GM12878 (cell line): ENCODE results near the gene MEP1B. TPM values are rescaled to one million over a fixed set of nuclear protein-coding genes. Genes with fewer than 3 reads are reported as not detected.

Experiments
- ATAC-seq: fragments of 200-7000 bp; cut with Tn5 transposase; 3 replicates; pipeline ENCODE4 v1.9.1; 2020; ENCODE audit warnings: mild to moderate bottlenecking, moderate library complexity
- BruUV-seq: library from RNA; stranded (reverse); fragments of 400-500 nt; replicated peaks from 2 replicates; lab custom pipeline; 2021; lab: Mats Ljungman, UMichigan
- CTCF ChIA-PET: fragments of 300-600 bp; sonication (Branson Sonifier 250); formaldehyde crosslinking; extraction: SDS; loops from one replicate; lab custom pipeline; 2021; ENCODE audit warnings: inconsistent platforms; lab: Yijun Ruan, JAX
- POLR2A ChIA-PET: fragments of 350-600 bp; formaldehyde crosslinking; extraction: SDS; loops from one replicate; lab custom pipeline; 2021; ENCODE audit warnings: inconsistent platforms; lab: Charles Lee
- RAD21 ChIA-PET: fragments of 300-600 bp; sonication (Branson Sonifier 250); formaldehyde crosslinking; loops from one replicate; lab custom pipeline; 2023; ENCODE audit warnings: antibody characterized with exemption; ENCODE audit not compliant: unreplicated experiment; lab: Charles Lee
- SMC1A ChIA-PET: fragments of 300-600 bp; sonication (Branson Sonifier 250); formaldehyde crosslinking; loops from one replicate; lab custom pipeline; 2023; ENCODE audit not compliant: unreplicated experiment, uncharacterized antibody; lab: Charles Lee
- DNase-seq: peaks from one replicate; pipeline ENCODE4 v3.0.0-alpha.2; 2011; ENCODE audit warnings: low read depth, low spot score
- FAIRE-seq: peaks from 3 replicates; lab custom pipeline; 2011; peaks lifted over from hg19 to GRCh38; lab: Jason Lieb, UNC
- H2AFZ ChIP-seq: 2 replicates; pipeline ENCODE4 v1.6.0; 2011; ENCODE audit warnings: low read depth, low read length, control low read depth; ENCODE audit not compliant: control insufficient read depth
- H3K27ac ChIP-seq: 2 replicates; pipeline ENCODE4 v1.5.1; 2011; ENCODE audit warnings: control low read depth; ENCODE audit not compliant: control insufficient read depth, insufficient read depth
- H3K27me3 ChIP-seq, 2 experiments: replicated peaks in 1 of 2; 2 replicates each; pipeline versions ENCODE4 v1.6.0 to v1.6.1; 2011; ENCODE audit warnings: low read length in 1 of 2; ENCODE audit not compliant: control insufficient read depth in 2 of 2, insufficient read depth in 2 of 2
- H3K36me3 ChIP-seq, 2 experiments: 2 replicates each; pipeline ENCODE4 v1.5.1; 2011; ENCODE audit warnings: low read length in 1 of 2; ENCODE audit not compliant: control insufficient read depth in 2 of 2, insufficient read depth in 2 of 2
- H3K4me1 ChIP-seq: 2 replicates; pipeline ENCODE4 v1.6.1; 2011; ENCODE audit warnings: mild to moderate bottlenecking, low read length, moderate library complexity, mixed read lengths; ENCODE audit not compliant: control insufficient read depth, insufficient read depth
- H3K4me2 ChIP-seq: 2 replicates; pipeline ENCODE4 v1.6.0; 2011; ENCODE audit warnings: control low read depth; ENCODE audit not compliant: control insufficient read depth, insufficient read depth
- H3K4me3 ChIP-seq: fragments of 200-600 bp; sonication (generic); 2 replicates; pipeline ENCODE4 v1.5.1; 2016
- H3K79me2 ChIP-seq: 2 replicates; pipeline ENCODE4 v1.6.0; 2011; ENCODE audit warnings: low read length; ENCODE audit not compliant: control insufficient read depth, insufficient read depth
- H3K9ac ChIP-seq: 2 replicates; pipeline ENCODE4 v1.8.0; 2011; ENCODE audit warnings: low read length, control low read depth, mixed read lengths; ENCODE audit not compliant: control insufficient read depth, insufficient read depth
- H3K9me3 ChIP-seq: replicated peaks from 3 replicates; pipeline ENCODE4 v1.5.1; 2011; ENCODE audit warnings: mild to moderate bottlenecking, low read length; ENCODE audit not compliant: control insufficient read depth, insufficient read depth
- H4K20me1 ChIP-seq: 2 replicates; pipeline ENCODE4 v1.6.0; 2011; ENCODE audit not compliant: control insufficient read depth, insufficient read depth
- BCL11A ChIP-seq: IDR thresholded peaks from 2 replicates; pipeline ENCODE4 v1.6.1; 2011; ENCODE audit warnings: low read depth, low read length
- BMI1 ChIP-seq: fragments of 450-650 bp; IDR thresholded peaks from 2 replicates; pipeline ENCODE4 v1.6.1; 2016; ENCODE audit warnings: mild to moderate bottlenecking, moderate library complexity, borderline replicate concordance
- FOS ChIP-seq: IDR thresholded peaks from 3 replicates; pipeline ENCODE4 v1.6.1; 2011; ENCODE audit warnings: borderline replicate concordance; ENCODE audit not compliant: insufficient read length; ENCODE audit errors: extremely low read depth
- GABPA ChIP-seq: IDR thresholded peaks from 2 replicates; pipeline ENCODE4 v1.6.1; 2014; ENCODE audit warnings: antibody characterized with exemption, low read depth, mild to moderate bottlenecking, inconsistent platforms
- GATAD2B ChIP-seq: fragments of 450-650 bp; conservative IDR thresholded peaks from 2 replicates; pipeline ENCODE4 v1.6.1; 2017; ENCODE audit warnings: low read depth, mild to moderate bottlenecking, moderate library complexity
- IKZF1 ChIP-seq: fragments of 450-650 bp; conservative IDR thresholded peaks from 2 replicates; pipeline ENCODE4 v1.6.1; 2017; ENCODE audit warnings: antibody characterized with exemption, mild to moderate bottlenecking
- POLR2A ChIP-seq: IDR thresholded peaks from 2 replicates; pipeline ENCODE4 v1.6.1; 2011; ENCODE audit warnings: low read depth, mild to moderate bottlenecking, low read length
- RB1 ChIP-seq: fragments of 450-650 bp; formaldehyde crosslinking; IDR thresholded peaks from 2 replicates; pipeline ENCODE4 v1.6.1; 2017; ENCODE audit warnings: mild to moderate bottlenecking, borderline replicate concordance
- RELA ChIP-seq: fragments of 450-650 bp; IDR thresholded peaks from 2 replicates; pipeline ENCODE4 v1.8.0; 2014; ENCODE audit warnings: borderline replicate concordance; ENCODE audit not compliant: partially characterized antibody
- SPI1 ChIP-seq: IDR thresholded peaks from 2 replicates; pipeline ENCODE4 v1.6.1; 2011; ENCODE audit warnings: low read depth, mild to moderate bottlenecking, low read length, moderate library complexity, borderline replicate concordance; ENCODE audit not compliant: insufficient read depth
- TAF1 ChIP-seq: IDR thresholded peaks from 2 replicates; pipeline ENCODE4 v1.6.1; 2011; ENCODE audit warnings: mild to moderate bottlenecking, low read depth, low read length, borderline replicate concordance
- TCF12 ChIP-seq: IDR thresholded peaks from 2 replicates; pipeline ENCODE4 v1.6.1; 2011; ENCODE audit warnings: low read depth, mild to moderate bottlenecking, low read length
- ZNF217 ChIP-seq: fragments of 450-650 bp; IDR thresholded peaks from 2 replicates; pipeline ENCODE4 v1.6.1; 2017; ENCODE audit warnings: antibody characterized with exemption, mild to moderate bottlenecking
- ZNF24 ChIP-seq: fragments of 450-650 bp; IDR thresholded peaks from 2 replicates; pipeline ENCODE4 v1.6.1; 2017; ENCODE audit warnings: antibody characterized with exemption, mild to moderate bottlenecking
- ZNF274 ChIP-seq: IDR thresholded peaks from one replicate; pipeline ENCODE4 v1.8.0; 2011; ENCODE audit not compliant: insufficient read length, insufficient read depth
- WGBS: methylation state at CpG from one replicate; pipeline ENCODE4 v1.1.6; 2016; ENCODE audit warnings: low lambda C conversion rate; ENCODE audit not compliant: insufficient replicate concordance, insufficient coverage; ENCODE audit errors: missing lambda C conversion rate; 5-methylcytosine and 5-hydroxymethylcytosine counted together
- in situ Hi-C: fragments of 300-500 bp; cut with MboI; formaldehyde crosslinking; loops from 9 replicates; pipeline ENCODE4 v1.14.3; 2018; ENCODE audit warnings: mixed read lengths
- intact Hi-C: fragments of 100-400 bp; cut with micrococcal nuclease; formaldehyde crosslinking; loops from one replicate; pipeline ENCODE4 v1.14.2; 2022; ENCODE audit not compliant: unreplicated experiment
- polyA plus RNA-seq, 11 experiments: library from polyadenylated mRNA; depleted of rRNA in 4 of 11; unstranded in 6 of 11; stranded (reverse) in 5 of 11; fragments of >200 nt; fragmentation: Nextera tagmentation in 4 of 11; fragmentation: Illumina TruSeq in 1 of 11; extraction: Ambion mirVana in 4 of 11; extraction: Trizol in 1 of 11; gene quantifications; 1 replicate in 1 of 11; 2 replicates in 10 of 11; pipeline versions ENCODE4 v1.2.1 to v1.2.3, GENCODE V29; 2011 to 2016; ENCODE audit warnings: inconsistent platforms in 2 of 11, missing spikeins in 2 of 11, low read depth in 1 of 11
- total RNA-seq, 4 experiments: library from RNA; depleted of rRNA in 3 of 4; stranded (reverse); fragments of >200 nt in 3 of 4; fragmentation: Illumina TruSeq in 1 of 4; extraction: Trizol in 1 of 4; gene quantifications; 2 replicates each; pipeline versions ENCODE4 v1.2.1 to v1.2.3, GENCODE V29; 2013 to 2021
- TF ChIP-seq, protein P1 (sequence below): fragments of 450-650 bp; IDR thresholded peaks from 2 replicates; pipeline ENCODE4 v1.6.1; 2014; ENCODE audit warnings: mild to moderate bottlenecking

The MEP1B gene
- total and polyA plus RNA-seq, 10 of the 15 experiments (the other 5 are each of a cell fraction or from before 2014, with no cell fraction given), result 0.04 to 0.05 TPM; not detected in 8

DNA sequence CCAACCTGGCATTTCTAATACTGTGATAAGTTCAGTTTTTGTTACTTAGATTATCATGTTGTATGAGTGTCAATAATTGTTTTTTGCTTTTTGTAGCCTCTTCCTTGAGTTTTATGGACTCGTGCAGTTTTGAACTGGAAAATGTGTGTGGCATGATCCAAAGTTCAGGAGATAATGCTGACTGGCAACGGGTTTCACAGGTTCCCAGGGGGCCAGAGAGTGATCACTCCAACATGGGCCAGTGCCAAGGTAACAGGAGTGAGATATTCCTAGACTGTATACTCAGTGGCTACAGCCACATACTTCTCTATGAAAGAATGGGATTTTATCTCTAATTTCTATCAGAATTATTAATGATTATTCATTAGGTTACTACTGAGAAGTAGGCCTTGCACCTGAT is 18.2 kb downstream of the MEP1B start:
- in situ Hi-C loops, result no loop called here
- Histone ChIP-seq H3K27ac (no peak overlapping the region), H3K9ac (no peak overlapping the region), H3K4me1 (no peaks in the 10 kb centered on the region), H3K27me3 (no peaks in the 10 kb centered on the region; a peak in 1 of 4 replicates), H4K20me1 (no peaks in the 10 kb centered on the region), H3K9me3 (no peaks in the 10 kb centered on the region), H2AFZ (no peak overlapping the region), H3K4me2 (no peak overlapping the region), H3K79me2 (no peaks in the 10 kb centered on the region), H3K36me3 (no peaks in the 10 kb centered on the region), H3K4me3 (no peak overlapping the region)
- no TSS peak for BruUV-seq
- intact Hi-C loops, result no loop called here
- ATAC-seq (no peak), DNase-seq (no peak), FAIRE-seq (no peak)
- CTCF ChIA-PET, result interaction anchor here (1.3 kb wide), 1 partner anchor 50 kb away, joined by 5 read pairs; no protein-coding TSS in a partner anchor
- WGBS, result 0% methylated on average over 2 of the region's 2 CpGs
- POLR2A ChIA-PET, result no interaction called here
- RAD21 ChIA-PET, result no interaction called here
- SMC1A ChIA-PET, result no interaction called here
- TF ChIP-seq ZNF217, result no peak
- no peak for TF ChIP-seq RB1
- no peak for TF ChIP-seq POLR2A
- no peak for TF ChIP-seq RELA
- no peak for TF ChIP-seq GABPA
- no peak for TF ChIP-seq SPI1
- no peak for TF ChIP-seq FOS
- no peak for TF ChIP-seq BMI1
- no peak for TF ChIP-seq TAF1
- no peak for TF ChIP-seq GATAD2B
- TF ChIP-seq, protein P1, sequence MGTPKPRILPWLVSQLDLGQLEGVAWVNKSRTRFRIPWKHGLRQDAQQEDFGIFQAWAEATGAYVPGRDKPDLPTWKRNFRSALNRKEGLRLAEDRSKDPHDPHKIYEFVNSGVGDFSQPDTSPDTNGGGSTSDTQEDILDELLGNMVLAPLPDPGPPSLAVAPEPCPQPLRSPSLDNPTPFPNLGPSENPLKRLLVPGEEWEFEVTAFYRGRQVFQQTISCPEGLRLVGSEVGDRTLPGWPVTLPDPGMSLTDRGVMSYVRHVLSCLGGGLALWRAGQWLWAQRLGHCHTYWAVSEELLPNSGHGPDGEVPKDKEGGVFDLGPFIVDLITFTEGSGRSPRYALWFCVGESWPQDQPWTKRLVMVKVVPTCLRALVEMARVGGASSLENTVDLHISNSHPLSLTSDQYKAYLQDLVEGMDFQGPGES, result no peak
- no peak for TF ChIP-seq BCL11A
- no peak for TF ChIP-seq ZNF274
- TF ChIP-seq TCF12, result no peak
- TF ChIP-seq ZNF24, result no peak
- TF ChIP-seq IKZF1, result no peak
